Lung microvascular endothelial cell (primary cell): ENCODE results near the gene PRCD. TPM values are rescaled to one million over a fixed set of nuclear protein-coding genes. Genes with fewer than 3 reads are reported as not detected.
A peak's percentile ranks its signal among the peaks of the same experiment; 100 is the strongest.
"Not testable (repeated sequence)": the region's sequence is repeated elsewhere in the genome, so short reads cannot be mapped to it uniquely, and the experiment has no call there.

Experiments
- DNase-seq, 2 donors: peaks; one replicate each; pipeline versions ENCODE4 v3.0.0 to v3.0.0-alpha.2; 2010; ENCODE audit warnings: low read depth in 2 of 2
- total RNA-seq: library from RNA; depleted of rRNA; stranded (reverse); fragments of >200 nt; gene quantifications from 2 replicates; pipeline ENCODE4 v1.2.1, GENCODE V29; 2014

PRCD gene
- total RNA-seq, 1 donor from 2014 or later = 0.20 TPM

DNA sequence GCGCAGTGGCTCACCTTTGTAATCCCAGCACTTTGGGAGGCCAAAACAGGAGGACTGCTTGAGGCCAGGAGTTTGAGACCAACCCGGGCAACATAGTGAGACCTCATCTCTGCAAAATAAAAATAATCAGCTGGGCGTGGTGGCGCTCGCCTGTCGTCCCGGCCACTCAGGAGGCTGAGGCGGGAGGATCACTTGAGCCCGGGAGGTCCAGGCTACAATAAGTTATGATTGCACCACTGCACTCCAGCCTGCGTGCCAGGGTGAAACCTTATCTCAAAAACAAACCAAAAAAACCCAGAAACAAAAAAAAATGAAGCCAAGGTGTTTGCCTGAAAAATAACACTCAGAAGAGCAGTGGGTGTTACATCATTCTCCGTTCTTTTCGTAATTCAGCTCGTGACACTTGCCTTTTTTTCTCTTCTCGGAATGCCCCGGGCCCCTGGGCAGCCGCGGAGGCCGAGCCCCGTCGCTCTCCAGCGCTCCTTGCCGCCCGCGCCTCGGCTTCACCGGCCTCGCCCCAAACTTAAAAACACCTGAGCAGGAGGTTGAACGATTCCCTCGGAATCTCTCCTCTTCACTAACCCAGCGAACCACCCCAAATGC lies 17.0 kb downstream of the PRCD start:
- DNase-seq = peak; percentile 35 to 42

DNA sequence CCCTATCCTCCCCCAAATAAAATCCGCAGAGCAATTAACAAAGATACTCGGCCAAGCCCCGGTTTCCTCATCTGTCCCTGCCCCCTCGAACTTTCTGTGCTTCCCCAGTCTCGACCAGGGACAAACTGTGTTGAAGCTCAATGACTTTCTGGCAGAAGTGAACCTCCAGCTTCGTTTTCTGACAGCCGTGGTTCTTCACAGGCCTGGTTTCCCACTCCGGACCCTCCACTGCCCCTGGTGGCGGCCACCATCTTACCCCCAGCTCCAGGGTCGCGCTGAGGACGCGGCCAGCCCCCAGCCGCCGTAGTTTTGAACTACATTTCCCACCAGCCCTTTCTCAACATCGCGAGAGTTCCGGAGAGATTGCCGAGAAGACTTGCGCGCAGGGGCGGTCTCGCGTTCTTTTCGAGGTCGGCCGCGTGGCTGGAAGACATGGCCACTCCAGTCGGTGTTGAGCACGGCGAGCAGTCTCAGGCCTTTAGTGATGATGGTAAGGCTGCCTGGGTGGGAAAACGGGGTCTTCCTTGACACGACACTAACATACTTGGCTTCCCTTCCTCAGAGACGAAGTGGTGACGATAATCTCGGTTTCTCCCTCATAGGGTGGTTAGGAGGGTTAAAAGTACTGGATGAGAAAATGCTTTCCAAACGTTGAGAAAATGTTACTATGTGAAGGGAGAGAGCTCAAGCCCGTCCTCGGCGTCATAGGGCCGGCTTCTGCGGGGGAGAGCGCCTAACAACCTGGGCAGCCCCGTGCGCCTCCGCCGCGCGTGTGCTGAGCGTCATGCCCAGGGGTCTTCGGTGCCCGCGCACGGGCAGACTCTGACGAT lies 17.7 kb downstream of the PRCD start:
- peak; percentile 98 for DNase-seq

DNA sequence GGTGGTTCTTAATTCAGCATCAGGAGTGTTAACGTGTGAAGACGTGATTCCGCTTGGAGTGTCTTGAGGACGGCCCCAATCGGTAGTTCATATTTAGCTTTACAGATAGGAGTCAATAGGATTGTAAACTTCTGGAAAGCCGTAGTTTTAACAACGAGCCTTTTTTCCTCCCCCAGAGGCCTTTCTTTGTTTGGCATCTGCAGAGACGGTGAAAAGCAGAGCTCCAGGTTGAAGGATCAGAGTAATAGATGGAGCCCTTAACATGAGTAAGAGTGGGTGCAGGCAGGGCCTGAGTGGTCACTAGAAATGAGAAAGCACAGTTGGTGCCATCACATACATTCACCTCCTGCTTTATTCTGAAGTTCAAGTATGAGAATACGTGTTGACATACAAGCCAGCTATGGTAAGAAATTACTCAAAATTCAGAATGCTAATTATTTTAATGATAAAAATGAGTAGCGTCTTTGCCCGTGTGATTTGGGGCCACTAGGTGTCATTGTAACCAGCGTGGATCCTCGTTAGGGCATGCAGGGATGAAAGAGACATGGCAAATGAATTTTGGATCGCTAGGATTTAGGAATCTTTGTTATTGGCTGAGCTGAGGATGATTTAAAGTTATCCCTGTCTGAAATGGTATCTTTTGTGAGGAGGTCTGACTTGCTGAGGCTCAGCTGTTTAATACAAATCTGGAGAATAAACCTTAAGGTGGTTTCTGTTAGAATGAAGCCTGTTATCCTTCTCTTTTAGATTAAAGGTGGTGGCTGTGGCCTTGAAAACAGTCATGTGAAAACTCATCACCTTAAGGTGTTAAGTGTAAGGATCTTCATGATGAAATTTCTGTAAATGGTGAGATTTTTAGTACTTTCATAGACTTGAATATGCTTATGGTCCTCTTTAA lies 18.6 kb downstream of the PRCD start:
- peak; percentile 50 to 69 for DNase-seq

- DNase-seq = not testable (repeated sequence)
Observed at GRCh38 chr17:76559460-76559859, 19.6 kb downstream of the PRCD start.

- no peak for DNase-seq
Observed at GRCh38 chr17:76560036-76560876, 20.4 kb downstream of the PRCD start.

GRCh38 chr17:76560877-76561221 lies 21.0 kb downstream of the PRCD start:
- DNase-seq = peak in 1 of 2 donors; percentile 38

- peak in 1 of 2 donors; percentile 96 for DNase-seq
Observed at GRCh38 chr17:76561332-76561731, 21.5 kb downstream of the PRCD start.

DNA sequence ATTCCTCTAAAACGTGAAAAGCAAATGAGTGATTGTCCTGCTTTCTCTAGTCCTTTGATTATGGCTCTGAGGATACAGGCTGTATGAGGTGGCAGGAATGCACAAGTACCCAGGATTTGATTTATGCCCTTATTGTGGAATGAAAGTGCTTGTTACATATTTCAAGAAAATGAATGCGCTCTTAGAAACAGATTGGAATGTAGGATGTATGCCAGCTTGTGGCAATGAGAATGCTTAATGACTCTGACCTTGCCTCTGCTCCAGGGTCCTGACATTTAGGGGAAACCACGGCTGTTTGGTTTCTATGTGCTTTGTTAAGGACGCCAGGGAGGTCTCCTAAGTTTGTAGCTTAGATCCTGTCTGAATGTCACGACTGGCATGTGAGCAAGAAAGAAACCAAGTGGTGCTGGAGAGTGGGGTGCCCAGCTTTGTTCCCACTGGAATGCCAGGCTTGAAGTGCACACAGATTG lies 22.0 kb downstream of the PRCD start:
- DNase-seq = peak in 1 of 2 donors; percentile 78

GRCh38 chr17:76562734-76563148 lies 22.9 kb downstream of the PRCD start:
- DNase-seq = peak in 1 of 2 donors; percentile 70

GRCh38 chr17:76563359-76563758 lies 23.5 kb downstream of the PRCD start:
- not testable (repeated sequence) for DNase-seq

DNA sequence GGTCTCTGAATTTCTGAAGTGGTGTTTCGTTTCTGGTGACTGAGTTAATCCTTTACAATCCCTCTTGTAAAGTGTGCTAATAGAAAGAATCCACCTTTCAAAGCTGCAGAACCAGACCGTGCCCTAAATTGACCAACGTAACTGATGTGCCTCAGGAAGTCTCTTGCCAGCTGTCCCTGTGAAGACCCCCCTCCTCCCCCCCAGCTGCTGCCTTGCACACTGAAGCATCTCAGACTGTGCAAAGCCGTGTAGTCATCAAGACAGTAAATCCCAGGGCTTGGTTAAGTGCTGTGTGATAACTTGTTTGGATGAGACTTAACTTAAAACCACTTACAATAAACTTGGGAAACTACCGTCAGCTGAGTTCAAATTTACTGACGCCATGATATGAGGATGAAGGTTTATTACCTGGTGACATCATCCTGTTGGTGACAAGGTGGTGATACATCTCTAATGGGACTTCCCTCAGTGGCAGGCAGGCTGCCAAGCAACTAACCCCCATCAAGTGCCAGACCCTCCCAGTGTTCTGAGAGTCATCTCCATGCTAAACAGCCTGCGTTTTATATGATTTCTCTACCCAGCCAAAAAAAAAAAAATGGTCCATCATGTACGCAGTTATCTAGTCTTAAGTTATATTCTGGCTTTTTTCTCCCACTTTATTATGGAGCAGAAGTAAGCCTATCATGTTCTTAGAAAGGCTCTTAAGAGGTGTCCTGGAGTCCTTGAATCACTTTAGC lies 25.3 kb downstream of the PRCD start:
- not testable (repeated sequence) for DNase-seq

DNA sequence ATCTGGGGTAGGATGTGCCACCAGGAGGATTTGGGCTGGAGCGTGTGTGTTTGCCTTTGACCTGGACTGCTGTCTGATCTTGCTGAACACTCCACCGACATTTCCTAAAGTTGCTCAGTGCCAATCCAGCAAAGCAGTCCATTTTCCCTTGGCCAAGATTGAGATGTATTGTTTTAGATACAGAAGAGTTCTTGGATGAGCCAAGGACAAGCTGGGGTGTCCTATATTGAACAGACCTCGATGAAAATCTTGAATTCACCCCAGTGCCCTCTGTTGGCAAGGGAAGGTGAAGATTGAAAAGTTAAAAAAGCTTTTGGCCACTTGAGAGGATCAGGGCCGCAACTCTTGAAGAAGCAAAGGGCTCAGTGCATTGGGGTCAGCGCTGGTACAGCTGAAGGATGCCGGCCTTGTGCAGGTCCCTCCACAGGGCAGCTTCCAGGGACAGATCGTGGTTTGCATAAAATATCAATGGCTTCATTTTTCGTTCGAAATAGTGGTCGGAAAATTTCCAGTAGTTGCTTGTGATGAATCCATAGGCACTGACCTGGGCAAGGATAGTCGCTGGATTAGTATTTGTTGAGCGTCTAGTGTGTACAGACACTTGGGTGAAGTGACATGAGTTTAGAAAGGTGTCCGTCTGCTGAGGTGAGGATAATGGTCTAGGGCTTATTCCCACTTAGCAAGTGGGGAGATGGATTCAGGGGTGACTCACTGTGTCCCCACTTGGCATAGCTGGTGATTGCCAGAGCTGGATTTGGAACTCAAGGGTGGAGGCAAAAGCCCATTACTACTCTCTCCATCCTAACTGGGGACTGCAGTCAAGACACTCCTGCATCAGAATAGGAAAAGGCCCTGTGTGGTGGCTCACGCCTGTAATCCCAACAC lies 26.1 kb downstream of the PRCD start:
- DNase-seq = no peak

- no peak for DNase-seq
Observed at GRCh38 chr17:76566613-76566943, 26.7 kb downstream of the PRCD start.

- DNase-seq = no peak
Observed at GRCh38 chr17:76566988-76567431, 27.2 kb downstream of the PRCD start.

DNA sequence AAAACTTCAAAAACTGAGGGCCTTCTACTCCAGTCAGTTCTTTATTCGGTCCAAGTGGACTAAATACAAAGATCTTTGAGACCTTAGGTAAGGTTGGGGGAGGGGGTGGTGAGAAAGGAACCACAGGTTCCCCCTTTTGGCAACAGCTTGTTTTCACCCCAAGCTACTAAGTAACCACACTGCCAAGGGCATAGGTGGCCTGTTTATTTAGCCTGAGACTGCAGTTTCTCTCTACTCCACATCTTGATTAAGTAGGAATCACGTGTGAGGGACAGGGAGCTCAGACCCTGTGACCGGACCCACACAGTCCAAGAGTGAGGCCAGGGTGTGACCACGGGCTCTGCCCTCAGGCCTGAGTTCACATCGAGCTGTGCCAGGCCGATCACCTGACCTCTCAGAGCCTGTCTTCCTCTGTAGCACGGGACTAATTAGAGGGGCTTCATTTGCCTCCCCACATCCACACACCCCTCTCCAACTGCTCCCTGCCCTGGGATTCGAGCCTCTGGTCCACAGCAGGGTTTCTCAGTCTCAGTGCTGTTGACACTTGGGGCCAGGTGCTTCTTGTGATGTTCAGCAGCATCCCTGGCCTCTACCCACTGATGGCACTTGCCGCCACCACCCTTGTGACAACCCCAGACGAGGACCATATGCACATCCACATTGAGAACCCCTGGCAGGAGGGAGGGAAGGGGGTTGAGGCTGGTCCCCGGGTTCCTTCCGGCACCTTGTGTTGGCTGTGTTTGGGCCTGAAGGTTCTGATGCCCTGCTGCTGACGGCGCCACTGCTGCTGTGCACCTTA lies 28.0 kb downstream of the PRCD start:
- no peak for DNase-seq

- no peak for DNase-seq
Observed at GRCh38 chr17:76568811-76569221, 29.0 kb downstream of the PRCD start.

DNA sequence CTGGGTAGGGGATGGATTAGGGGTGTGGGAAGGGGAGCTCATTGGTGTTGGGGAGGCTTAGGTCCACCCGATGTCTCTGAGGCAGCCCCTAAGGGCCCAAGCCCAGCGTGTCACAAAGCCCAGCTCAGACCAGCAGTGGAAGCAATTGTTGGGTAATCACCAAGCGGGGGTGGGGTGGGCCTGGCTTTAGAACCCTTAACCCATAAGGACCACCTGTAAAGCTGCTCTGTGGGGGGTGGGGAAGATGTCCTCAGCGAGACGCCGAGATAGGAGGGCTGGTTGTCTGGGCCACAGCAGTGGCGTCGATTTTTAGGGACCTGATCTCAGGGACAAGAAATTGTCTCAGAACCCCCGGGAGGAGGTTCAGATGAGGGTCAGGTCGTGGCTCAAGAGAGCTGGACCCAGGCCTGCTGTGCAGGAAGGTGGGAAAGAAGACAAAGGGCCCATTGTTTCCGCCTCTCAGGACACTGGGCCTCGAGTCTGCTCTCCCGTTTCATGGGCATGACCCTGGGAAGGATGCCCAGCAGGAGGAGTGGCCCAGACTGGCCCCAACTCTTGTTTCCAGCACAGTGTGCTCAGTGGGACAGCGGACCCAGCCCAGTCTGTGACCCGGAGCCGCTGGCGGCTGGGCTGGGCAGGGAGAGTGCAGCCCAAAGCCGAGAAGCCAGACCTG lies 29.9 kb downstream of the PRCD start:
- peak in 1 of 2 donors; percentile 14 for DNase-seq

GRCh38 chr17:76570457-76570856 lies 30.6 kb downstream of the PRCD start:
- no peak for DNase-seq
